H9 (cell line): ENCODE measurements around the gene TNIK. TPM values are rescaled to one million over a fixed set of nuclear protein-coding genes. Genes with fewer than 3 reads are reported as not detected.
"Not testable (repeated sequence)": the region's sequence is repeated elsewhere in the genome, so short reads cannot be mapped to it uniquely, and the experiment has no call there.

Experiments used
- DNase-seq: peaks from one replicate; pipeline ENCODE4 v3.0.0-alpha.2; 2017
- H2AFZ ChIP-seq: one replicate; pipeline ENCODE4 v1.6.1; 2013; ENCODE audit warnings: mild to moderate bottlenecking, low read length, control low read depth, moderate library complexity
- H2AK5ac ChIP-seq: 2 replicates; pipeline ENCODE4 v1.6.1; 2013; ENCODE audit warnings: low read length, control low read depth, mixed read lengths; ENCODE audit not compliant: insufficient read length
- H2BK120ac ChIP-seq: one replicate; pipeline ENCODE4 v1.6.1; 2013; ENCODE audit warnings: low read depth, mild to moderate bottlenecking, low read length, control low read depth, inconsistent platforms; ENCODE audit not compliant: poor library complexity, severe bottlenecking
- H2BK12ac ChIP-seq: 2 replicates; pipeline ENCODE4 v1.6.1; 2013; ENCODE audit warnings: low read length, control low read depth, mixed read lengths, low read depth; ENCODE audit not compliant: insufficient read length
- H2BK15ac ChIP-seq: 2 replicates; pipeline ENCODE4 v1.6.1; 2013; ENCODE audit warnings: low read depth, low read length, control low read depth
- H2BK20ac ChIP-seq: one replicate; pipeline ENCODE4 v1.6.1; 2013; ENCODE audit warnings: low read depth, mild to moderate bottlenecking, low read length, control low read depth, inconsistent platforms; ENCODE audit not compliant: poor library complexity, severe bottlenecking
- H2BK5ac ChIP-seq: 2 replicates; pipeline ENCODE4 v1.6.1; 2013; ENCODE audit warnings: low read length, control low read depth, mixed read lengths; ENCODE audit not compliant: insufficient read length
- H3K14ac ChIP-seq: 2 replicates; pipeline ENCODE4 v1.6.1; 2013; ENCODE audit warnings: low read length, control low read depth; ENCODE audit not compliant: insufficient read depth
- H3K18ac ChIP-seq: 2 replicates; pipeline ENCODE4 v1.6.1; 2013; ENCODE audit warnings: low read depth, mild to moderate bottlenecking, mixed read lengths, low read length, control low read depth; ENCODE audit not compliant: insufficient read length
- H3K23ac ChIP-seq: 2 replicates; pipeline ENCODE4 v1.6.1; 2013; ENCODE audit warnings: low read length, control low read depth, mixed read lengths, low read depth; ENCODE audit not compliant: insufficient read length
- H3K23me2 ChIP-seq: 2 replicates; pipeline ENCODE4 v1.6.1; 2013; ENCODE audit warnings: low read depth, mild to moderate bottlenecking, mixed read lengths, low read length, control low read depth; ENCODE audit not compliant: insufficient read length, poor library complexity, severe bottlenecking
- H3K27ac ChIP-seq: 2 replicates; pipeline ENCODE4 v1.5.1; 2013; ENCODE audit warnings: low read length, control low read depth, mixed read lengths, low read depth; ENCODE audit not compliant: insufficient read length
- H3K27me3 ChIP-seq: 2 replicates; pipeline ENCODE4 v1.6.1; 2013; ENCODE audit warnings: low read length, control low read depth, inconsistent platforms; ENCODE audit not compliant: insufficient read depth
- H3K4ac ChIP-seq: 2 replicates; pipeline ENCODE4 v1.6.1; 2013; ENCODE audit warnings: low read depth, mild to moderate bottlenecking, control low read depth, inconsistent platforms, low read length, moderate library complexity
- H3K4me1 ChIP-seq: 2 replicates; pipeline ENCODE4 v1.6.1; 2013; ENCODE audit warnings: low read length, control low read depth, inconsistent platforms; ENCODE audit not compliant: insufficient read depth
- H3K4me2 ChIP-seq: 2 replicates; pipeline ENCODE4 v1.6.1; 2013; ENCODE audit warnings: low read length, control low read depth, mixed read lengths; ENCODE audit not compliant: insufficient read length, insufficient read depth
- H3K56ac ChIP-seq: 2 replicates; pipeline ENCODE4 v1.6.1; 2013; ENCODE audit warnings: low read depth, mild to moderate bottlenecking, mixed read lengths, low read length, control low read depth; ENCODE audit not compliant: insufficient read length
- H3K79me1 ChIP-seq: 2 replicates; pipeline ENCODE4 v1.6.1; 2013; ENCODE audit warnings: low read depth, mild to moderate bottlenecking, moderate library complexity, low read length, control low read depth, inconsistent platforms; ENCODE audit not compliant: insufficient read depth, poor library complexity, severe bottlenecking
- H3K79me2 ChIP-seq: 2 replicates; pipeline ENCODE4 v1.6.1; 2013; ENCODE audit warnings: low read length, control low read depth, inconsistent platforms; ENCODE audit not compliant: insufficient read depth
- H3K9ac ChIP-seq: 2 replicates; pipeline ENCODE4 v1.6.1; 2013; ENCODE audit warnings: low read length, control low read depth, mixed read lengths; ENCODE audit not compliant: insufficient read length; ENCODE audit errors: extremely low read depth
- H3K9me3 ChIP-seq: one replicate; pipeline ENCODE4 v1.6.1; 2013; ENCODE audit warnings: low read depth, low read length, inconsistent platforms; ENCODE audit not compliant: control insufficient read depth
- H3T11ph ChIP-seq: one replicate; pipeline ENCODE4 v1.6.1; 2013; ENCODE audit warnings: mild to moderate bottlenecking, low read length, control low read depth, inconsistent platforms
- H4K20me1 ChIP-seq: one replicate; pipeline ENCODE4 v1.6.1; 2013; ENCODE audit not compliant: control insufficient read depth, insufficient read length, insufficient read depth
- H4K5ac ChIP-seq: 2 replicates; pipeline ENCODE4 v1.6.1; 2013; ENCODE audit warnings: low read depth, mild to moderate bottlenecking, mixed read lengths, low read length, control low read depth; ENCODE audit not compliant: insufficient read length
- H4K8ac ChIP-seq: replicated peaks from 2 replicates; pipeline ENCODE4 v1.6.1; 2013; ENCODE audit warnings: low read length, control low read depth, mixed read lengths, low read depth; ENCODE audit not compliant: insufficient read length
- H4K91ac ChIP-seq: 2 replicates; pipeline ENCODE4 v1.6.1; 2013; ENCODE audit warnings: low read depth, mild to moderate bottlenecking, moderate library complexity, mixed read lengths, low read length, control low read depth; ENCODE audit not compliant: insufficient read length
- H3K27ac Mint-ChIP-seq, 3 experiments: 2 replicates in 2 of 3; 3 replicates in 1 of 3; pipeline ENCODE4 v1.8.0; 2020 to 2021; ENCODE audit warnings: mixed read lengths in 3 of 3, mild to moderate bottlenecking in 1 of 3, moderate library complexity in 1 of 3
- H3K27me3 Mint-ChIP-seq: 2 replicates; pipeline ENCODE4 v1.8.0; 2021; ENCODE audit warnings: low read depth, mild to moderate bottlenecking, moderate library complexity, mixed read lengths
- H3K36me3 Mint-ChIP-seq, 3 experiments: 2 replicates in 2 of 3; 3 replicates in 1 of 3; pipeline ENCODE4 v1.8.0; 2020 to 2021; ENCODE audit warnings: low read depth in 3 of 3, mixed read lengths in 3 of 3; ENCODE audit not compliant: insufficient read depth in 1 of 3
- H3K4me1 Mint-ChIP-seq, 2 experiments: 2 replicates each; pipeline ENCODE4 v1.8.0; 2020; ENCODE audit warnings: mixed read lengths in 2 of 2
- H3K4me3 Mint-ChIP-seq, 2 experiments: 2 replicates in 1 of 2; 3 replicates in 1 of 2; pipeline ENCODE4 v1.8.0; 2020 to 2021; ENCODE audit warnings: mild to moderate bottlenecking in 2 of 2, mixed read lengths in 2 of 2, moderate library complexity in 1 of 2
- H3K9me3 Mint-ChIP-seq, 2 experiments: 2 replicates in 1 of 2; 3 replicates in 1 of 2; pipeline ENCODE4 v1.8.0; 2020; ENCODE audit warnings: mild to moderate bottlenecking in 2 of 2, mixed read lengths in 2 of 2, moderate library complexity in 1 of 2
- WGBS: extraction: QIAGEN DNeasy Blood & Tissue Kit; methylation state at CpG from one replicate; pipeline ENCODE4 v1.1.7; 2013; ENCODE audit warnings: missing lambda C conversion rate, low lambda C conversion rate, mixed read lengths; ENCODE audit not compliant: insufficient read length; ENCODE audit errors: extremely low coverage; 5-methylcytosine and 5-hydroxymethylcytosine counted together
- total RNA-seq: library from RNA; stranded (reverse); gene quantifications from 2 replicates; pipeline ENCODE4 v1.2.1, GENCODE V29; 2021

TNIK gene
- total RNA-seq, 1 experiment from 2014 or later = 15.9 TPM

DNA sequence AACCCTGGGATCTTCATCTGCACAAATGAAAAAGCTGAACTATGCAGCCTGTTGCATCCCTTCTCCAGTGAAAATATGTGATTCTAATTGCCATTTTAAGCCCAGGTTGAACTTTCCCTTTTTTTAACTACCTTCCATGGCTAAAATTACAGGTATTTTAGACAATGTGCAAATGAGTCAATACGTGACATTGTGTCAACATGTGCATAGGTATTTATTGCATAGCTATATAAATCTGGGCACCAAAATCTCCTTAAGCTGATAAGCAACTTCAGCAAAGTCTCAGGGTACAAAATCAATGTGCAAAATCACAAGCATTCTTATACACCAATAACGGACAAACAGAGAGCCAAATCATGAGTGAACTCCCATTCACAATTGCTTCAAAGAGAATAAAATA lies 37.4 kb downstream of the TNIK start:
- H3K9me3 ChIP-seq, H3K23ac ChIP-seq, H3K23me2 ChIP-seq, H3K14ac ChIP-seq, H3K4me3 Mint-ChIP-seq, H3K4me1 Mint-ChIP-seq, H3K79me1 ChIP-seq, H3K27me3 ChIP-seq, H3K56ac ChIP-seq, H2AFZ ChIP-seq, H3K36me3 Mint-ChIP-seq, H4K20me1 ChIP-seq, H3K18ac ChIP-seq, H3K4me2 ChIP-seq, H2AK5ac ChIP-seq, H2BK5ac ChIP-seq, DNase-seq, H3T11ph ChIP-seq, H2BK15ac ChIP-seq, H2BK12ac ChIP-seq, H3K27ac Mint-ChIP-seq, H3K9ac ChIP-seq, H2BK120ac ChIP-seq, H4K5ac ChIP-seq, H3K27ac ChIP-seq, H3K9me3 Mint-ChIP-seq, H3K4ac ChIP-seq, H3K27me3 Mint-ChIP-seq, H4K8ac ChIP-seq, H4K91ac ChIP-seq, H2BK20ac ChIP-seq, H3K4me1 ChIP-seq: not testable (repeated sequence)
- no CpG with 5 or more reads among the region's 2 CpGs for whole genome bisulfite sequencing
- H3K79me2 ChIP-seq = peaks cover 11% of the 10 kb centered on the region; the same call in 1 of the 2 replicates
